Breast epithelium (tissue), 3 donors: ENCODE data around the gene FAM117B.

Experiments used
- POLR2A ChIP-seq: fragments of 450-650 bp; IDR thresholded peaks from one replicate; pipeline ENCODE4 v1.6.1; 2016; ENCODE audit warnings: antibody characterized with exemption, mild to moderate bottlenecking, moderate library complexity
- POLR2AphosphoS5 ChIP-seq, 3 donors: sonication (generic); formaldehyde crosslinking; IDR thresholded peaks; one replicate each; pipeline ENCODE4 v1.6.1; 2017; ENCODE audit warnings: antibody characterized with exemption in 3 of 3
- TF ChIP-seq, protein P1 (sequence below), 3 donors: fragments of 450-650 bp; IDR thresholded peaks; one replicate each; pipeline ENCODE4 v1.5.1; 2016 to 2017; ENCODE audit warnings: antibody characterized with exemption in 3 of 3, mild to moderate bottlenecking in 3 of 3, moderate library complexity in 3 of 3

DNA sequence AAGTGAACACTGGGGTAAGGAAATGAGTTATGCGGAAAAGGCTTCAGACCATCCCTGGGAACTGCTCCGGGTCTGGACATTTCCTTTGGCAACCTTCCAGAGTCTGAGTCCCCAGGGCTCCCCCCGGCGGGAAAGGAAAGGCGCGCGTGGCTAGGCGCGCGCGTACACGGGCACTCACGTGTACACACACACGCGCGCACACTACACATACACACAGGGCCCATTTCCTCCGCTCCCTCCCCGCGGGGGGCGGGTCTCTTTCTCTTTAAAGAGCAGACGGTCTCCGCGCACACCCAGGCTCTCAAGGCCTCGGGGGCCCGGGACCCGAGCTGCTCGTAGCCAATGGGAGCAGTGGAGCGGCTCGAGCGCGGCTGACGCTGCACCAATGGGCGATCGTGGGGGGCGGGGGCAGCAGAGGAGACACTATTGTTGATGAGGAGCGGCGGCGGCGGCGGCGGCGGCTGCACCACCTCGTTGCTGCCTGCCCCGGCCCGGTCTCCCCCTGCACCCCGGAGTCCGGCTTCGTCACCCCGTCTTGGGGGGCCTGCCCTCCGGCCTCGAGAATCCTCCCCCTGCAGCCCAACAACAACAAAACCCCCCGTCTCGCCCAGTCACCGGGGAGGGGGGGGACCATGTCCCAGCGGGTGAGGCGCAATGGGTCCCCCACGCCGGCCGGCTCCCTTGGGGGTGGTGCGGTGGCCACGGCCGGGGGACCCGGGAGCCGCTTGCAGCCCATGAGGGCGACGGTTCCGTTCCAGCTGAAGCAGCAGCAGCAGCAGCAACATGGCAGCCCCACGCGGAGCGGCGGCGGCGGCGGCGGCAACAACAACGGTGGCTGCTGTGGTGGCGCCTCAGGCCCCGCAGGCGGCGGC is at the start of gene FAM117B:
- TF ChIP-seq, protein P1, sequence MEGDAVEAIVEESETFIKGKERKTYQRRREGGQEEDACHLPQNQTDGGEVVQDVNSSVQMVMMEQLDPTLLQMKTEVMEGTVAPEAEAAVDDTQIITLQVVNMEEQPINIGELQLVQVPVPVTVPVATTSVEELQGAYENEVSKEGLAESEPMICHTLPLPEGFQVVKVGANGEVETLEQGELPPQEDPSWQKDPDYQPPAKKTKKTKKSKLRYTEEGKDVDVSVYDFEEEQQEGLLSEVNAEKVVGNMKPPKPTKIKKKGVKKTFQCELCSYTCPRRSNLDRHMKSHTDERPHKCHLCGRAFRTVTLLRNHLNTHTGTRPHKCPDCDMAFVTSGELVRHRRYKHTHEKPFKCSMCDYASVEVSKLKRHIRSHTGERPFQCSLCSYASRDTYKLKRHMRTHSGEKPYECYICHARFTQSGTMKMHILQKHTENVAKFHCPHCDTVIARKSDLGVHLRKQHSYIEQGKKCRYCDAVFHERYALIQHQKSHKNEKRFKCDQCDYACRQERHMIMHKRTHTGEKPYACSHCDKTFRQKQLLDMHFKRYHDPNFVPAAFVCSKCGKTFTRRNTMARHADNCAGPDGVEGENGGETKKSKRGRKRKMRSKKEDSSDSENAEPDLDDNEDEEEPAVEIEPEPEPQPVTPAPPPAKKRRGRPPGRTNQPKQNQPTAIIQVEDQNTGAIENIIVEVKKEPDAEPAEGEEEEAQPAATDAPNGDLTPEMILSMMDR (IDR thresholded peaks at IDR 0.05), result no peak
- TF ChIP-seq POLR2A (no peak), POLR2AphosphoS5 (IDR thresholded peaks at IDR 0.05) (peak; percentile 63 to 79 (median 76))
